ENCODE data around the gene GSKIP. TPM values are rescaled to one million over a fixed set of nuclear protein-coding genes. Genes with fewer than 3 reads are reported as not detected.
"Not testable (repeated sequence)": the region's sequence is repeated elsewhere in the genome, so short reads cannot be mapped to it uniquely, and the experiment has no call there.

Gene GSKIP
- total RNA-seq, 4 donors from 2014 or later = 10.4 to 22.0 (median 13.1) TPM

DNA sequence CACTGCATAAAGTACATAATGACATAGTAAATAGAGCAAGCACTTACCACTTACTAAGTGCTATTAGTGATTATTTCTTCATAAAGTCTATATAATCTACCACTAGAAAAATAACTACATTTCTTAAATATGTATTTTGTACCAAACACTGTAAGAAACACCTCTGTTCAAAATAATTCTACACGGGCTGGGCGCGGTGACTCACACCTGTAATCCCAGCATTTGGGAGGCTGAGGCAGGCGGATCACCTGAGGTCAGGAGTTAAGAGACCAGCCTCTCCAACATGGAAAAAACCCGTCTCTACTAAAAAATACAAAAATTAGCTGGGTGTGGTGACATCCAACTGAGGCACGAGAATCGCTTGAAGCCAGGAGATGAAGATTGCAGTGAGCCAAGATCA is 39.1 kb upstream of the GSKIP start:
- TF ChIP-seq POLR2AphosphoS5 (IDR thresholded peaks at IDR 0.05) = no peak
- no peaks in the 10 kb centered on the region for H3K4me1 ChIP-seq
- DNase-seq (ENCODE audit: extremely low spot score) = no peak
- no peaks in the 10 kb centered on the region for H3K27me3 ChIP-seq
- intact Hi-C loops (cut with DNase I) = no loop called here
- peaks cover 17 to 99% (median 67%) of the 10 kb centered on the region in 4 donors for H3K36me3 ChIP-seq
- H3K27ac ChIP-seq (replicated peaks in 1 of 4) = no peak overlapping the region
- 84% methylated on average over 7 of the region's 7 CpGs for WGBS
- no peak overlapping the region for H3K4me3 ChIP-seq
- no peaks in the 10 kb centered on the region for H3K9me3 ChIP-seq

DNA sequence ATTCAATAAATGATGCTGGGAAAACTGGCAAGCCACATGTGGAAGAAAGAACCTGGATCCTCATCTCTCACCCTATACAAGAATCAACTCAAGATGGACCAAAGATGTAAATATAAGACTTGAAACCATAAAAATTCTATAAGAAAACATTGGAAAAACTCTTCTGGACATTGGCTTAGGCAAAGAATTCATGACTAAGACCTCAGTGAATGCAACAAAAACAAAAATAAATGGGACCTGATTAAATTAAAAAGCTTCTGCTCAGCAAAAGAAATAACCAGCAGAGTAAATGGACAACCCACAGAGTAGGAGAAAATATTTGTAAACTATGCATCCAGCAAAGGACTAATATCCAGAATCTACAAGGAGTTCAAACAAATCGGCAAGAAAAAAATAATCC is 24.8 kb upstream of the GSKIP start:
- intact Hi-C loops (cut with DNase I) = no loop called here
- TF ChIP-seq, protein P1, sequence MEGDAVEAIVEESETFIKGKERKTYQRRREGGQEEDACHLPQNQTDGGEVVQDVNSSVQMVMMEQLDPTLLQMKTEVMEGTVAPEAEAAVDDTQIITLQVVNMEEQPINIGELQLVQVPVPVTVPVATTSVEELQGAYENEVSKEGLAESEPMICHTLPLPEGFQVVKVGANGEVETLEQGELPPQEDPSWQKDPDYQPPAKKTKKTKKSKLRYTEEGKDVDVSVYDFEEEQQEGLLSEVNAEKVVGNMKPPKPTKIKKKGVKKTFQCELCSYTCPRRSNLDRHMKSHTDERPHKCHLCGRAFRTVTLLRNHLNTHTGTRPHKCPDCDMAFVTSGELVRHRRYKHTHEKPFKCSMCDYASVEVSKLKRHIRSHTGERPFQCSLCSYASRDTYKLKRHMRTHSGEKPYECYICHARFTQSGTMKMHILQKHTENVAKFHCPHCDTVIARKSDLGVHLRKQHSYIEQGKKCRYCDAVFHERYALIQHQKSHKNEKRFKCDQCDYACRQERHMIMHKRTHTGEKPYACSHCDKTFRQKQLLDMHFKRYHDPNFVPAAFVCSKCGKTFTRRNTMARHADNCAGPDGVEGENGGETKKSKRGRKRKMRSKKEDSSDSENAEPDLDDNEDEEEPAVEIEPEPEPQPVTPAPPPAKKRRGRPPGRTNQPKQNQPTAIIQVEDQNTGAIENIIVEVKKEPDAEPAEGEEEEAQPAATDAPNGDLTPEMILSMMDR (IDR thresholded peaks at IDR 0.05) = no peak
- TF ChIP-seq POLR2A (IDR thresholded peaks at IDR 0.05; ENCODE audit: low read depth) (no peak), EP300 (IDR thresholded peaks at IDR 0.05) (no peak), POLR2AphosphoS5 (IDR thresholded peaks at IDR 0.05) (no peak)
- no peak overlapping the region for H3K27ac ChIP-seq (replicated peaks in 1 of 4)
- H3K4me1 ChIP-seq = no peaks in the 10 kb centered on the region
- H3K36me3 ChIP-seq = peaks cover 7 to 65% (median 33%) of the 10 kb centered on the region in 4 donors
- WGBS = 93% methylated on average over 1 of the region's 1 CpG
- no peak for DNase-seq (ENCODE audit: extremely low spot score)
- H3K9me3 ChIP-seq = no peaks in the 10 kb centered on the region
- no peaks in the 10 kb centered on the region for H3K27me3 ChIP-seq
- H3K4me3 ChIP-seq = no peak overlapping the region

DNA sequence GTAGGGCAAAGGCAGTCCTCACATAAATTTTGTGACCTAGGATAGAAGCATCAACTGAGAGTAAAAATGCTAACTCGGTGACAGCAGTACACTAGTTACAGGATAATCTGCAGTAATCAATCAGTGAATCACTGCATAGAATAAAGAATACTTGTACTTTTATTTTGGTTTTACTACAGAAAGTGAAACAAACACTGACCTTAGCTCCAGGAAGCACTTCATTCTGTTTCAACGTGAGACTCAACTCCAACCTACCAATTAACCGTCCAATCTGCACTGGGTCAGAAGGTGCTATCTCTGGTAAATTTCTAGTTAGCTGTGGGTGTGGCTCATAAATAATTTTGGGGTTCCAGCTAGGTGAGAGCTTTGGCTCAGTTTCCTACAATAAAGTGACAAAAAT is 22.0 kb upstream of the GSKIP start:
- peaks cover 7 to 56% (median 26%) of the 10 kb centered on the region in 4 donors for H3K36me3 ChIP-seq
- intact Hi-C loops (cut with DNase I) = no loop called here
- 81% methylated on average over 3 of the region's 3 CpGs for WGBS
- DNase-seq (ENCODE audit: extremely low spot score) = no peak
- no peaks in the 10 kb centered on the region for H3K4me1 ChIP-seq
- no peaks in the 10 kb centered on the region for H3K9me3 ChIP-seq
- H3K27me3 ChIP-seq = no peaks in the 10 kb centered on the region
- TF ChIP-seq EP300 (IDR thresholded peaks at IDR 0.05) = no peak
- TF ChIP-seq, protein P1 (IDR thresholded peaks at IDR 0.05) = no peak
- no peak for TF ChIP-seq POLR2A (IDR thresholded peaks at IDR 0.05; ENCODE audit: low read depth)
- no peak for TF ChIP-seq POLR2AphosphoS5 (IDR thresholded peaks at IDR 0.05)
- no peak overlapping the region for H3K4me3 ChIP-seq
- H3K27ac ChIP-seq (replicated peaks in 1 of 4) = no peak overlapping the region

DNA sequence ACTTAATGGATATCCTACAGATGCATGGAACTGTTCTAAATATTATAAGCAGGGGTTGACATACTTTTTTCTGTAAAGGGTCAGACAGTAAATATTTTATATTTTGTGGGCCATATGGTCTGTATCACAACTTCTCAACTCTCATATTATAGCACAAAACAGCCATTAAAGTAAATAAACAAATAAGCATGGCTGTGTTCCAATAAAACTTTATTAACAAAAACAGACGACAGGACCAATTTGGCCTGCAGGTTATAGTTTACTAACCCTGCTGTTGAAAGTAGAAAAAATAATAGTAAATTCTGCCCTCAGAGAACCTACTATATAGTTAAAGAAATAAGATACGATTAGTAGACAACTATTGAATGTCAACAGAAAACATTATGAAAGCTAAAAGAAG is 17.7 kb upstream of the GSKIP start:
- intact Hi-C loops (cut with DNase I) = no loop called here
- WGBS = 86% methylated on average over 2 of the region's 2 CpGs
- H3K36me3 ChIP-seq = peaks cover 5 to 21% (median 8%) of the 10 kb centered on the region in 4 donors

DNA sequence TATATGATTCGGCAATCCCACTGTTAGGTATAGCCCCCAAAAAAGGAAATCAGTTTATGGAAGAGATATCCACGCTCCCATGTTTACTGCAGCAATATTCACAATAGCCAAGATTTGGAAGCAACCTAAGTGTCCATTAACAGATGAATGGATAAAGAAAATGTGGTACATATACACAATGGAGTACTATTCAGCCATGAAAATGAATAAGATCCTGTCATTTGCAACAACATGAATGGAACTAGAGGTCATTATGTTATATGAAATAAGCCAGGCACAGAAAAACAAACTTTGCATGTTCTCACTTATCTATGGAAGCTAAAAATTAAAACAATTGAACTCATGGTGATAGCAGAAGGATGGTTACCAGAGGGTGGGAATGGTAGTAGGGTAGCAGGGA is 15.4 kb upstream of the GSKIP start:
- H3K4me3 ChIP-seq; H3K9me3 ChIP-seq; H3K36me3 ChIP-seq; H3K27me3 ChIP-seq; intact Hi-C loops (cut with DNase I); H3K27ac ChIP-seq (replicated peaks in 1 of 4); DNase-seq (ENCODE audit: extremely low spot score): not testable (repeated sequence)
- H3K4me1 ChIP-seq = peaks cover 0 to 18% (median 5%) of the 10 kb centered on the region in 4 donors
- WGBS = 97% methylated on average over 2 of the region's 2 CpGs

More for the DNA sequence above, 17.7 kb upstream of the GSKIP start:
- no peaks in the 10 kb centered on the region for H3K27me3 ChIP-seq
- H3K4me1 ChIP-seq = peaks cover 0 to 9% (median 4%) of the 10 kb centered on the region in 4 donors
- no peaks in the 10 kb centered on the region for H3K9me3 ChIP-seq
- no peak overlapping the region for H3K4me3 ChIP-seq
- TF ChIP-seq POLR2A (IDR thresholded peaks at IDR 0.05; ENCODE audit: low read depth) = no peak
- DNase-seq (ENCODE audit: extremely low spot score) = no peak
- no peak overlapping the region for H3K27ac ChIP-seq (replicated peaks in 1 of 4)

DNA sequence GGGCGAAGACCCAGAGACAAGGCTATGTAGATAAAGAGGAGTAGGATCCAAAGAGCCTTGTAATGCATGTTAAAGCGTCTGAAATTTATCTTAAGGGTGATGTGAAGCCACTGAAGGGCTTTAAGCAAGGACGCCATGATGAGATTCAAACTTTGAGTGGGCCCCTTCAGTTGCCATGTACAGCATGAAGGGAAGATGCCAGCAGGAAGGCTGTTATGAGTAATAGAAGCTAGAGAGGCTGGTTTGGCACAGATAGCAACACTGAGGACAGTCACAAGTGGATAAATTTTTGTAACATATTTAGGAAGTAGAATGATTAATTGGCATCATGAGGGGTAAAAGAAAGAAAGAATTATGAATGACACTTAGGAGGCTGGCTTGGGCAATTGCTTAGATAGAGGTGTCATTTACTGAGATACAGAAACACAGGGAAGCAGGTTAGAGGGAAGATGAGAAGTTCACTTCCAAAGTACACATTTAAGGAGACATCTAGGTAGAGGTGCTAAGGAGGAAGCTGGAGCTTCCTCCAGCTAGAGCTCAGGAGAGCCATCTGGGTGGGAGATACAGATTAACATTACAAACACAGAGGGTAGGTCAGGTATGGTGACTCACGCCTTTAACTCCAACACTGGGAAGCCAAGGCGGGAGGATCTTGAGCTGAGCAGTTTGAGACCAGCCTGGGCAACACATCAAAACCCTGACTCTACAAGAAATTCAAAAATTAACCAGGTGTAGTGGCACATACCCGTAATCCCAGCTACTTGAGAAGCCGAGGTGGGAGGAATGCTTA is 13.8 kb upstream of the GSKIP start:
- Histone ChIP-seq H3K4me1 (peaks cover 0 to 21% (median 6%) of the 10 kb centered on the region in 4 donors), H3K27ac (replicated peaks in 1 of 4) (no peak overlapping the region), H3K9me3 (no peaks in the 10 kb centered on the region), H3K36me3 (no peaks in the 10 kb centered on the region), H3K4me3 (no peak overlapping the region), H3K27me3 (no peaks in the 10 kb centered on the region)
- no peak for DNase-seq (ENCODE audit: extremely low spot score)
- intact Hi-C loops (cut with DNase I) = no loop called here
- TF ChIP-seq POLR2AphosphoS5 (IDR thresholded peaks at IDR 0.05) (no peak), EP300 (IDR thresholded peaks at IDR 0.05) (no peak), POLR2A (IDR thresholded peaks at IDR 0.05; ENCODE audit: low read depth) (no peak)
- TF ChIP-seq, protein P1 (IDR thresholded peaks at IDR 0.05) = no peak
- WGBS = 93% methylated on average over 7 of the region's 7 CpGs

All from esophagus muscularis mucosa (tissue), 4 donors.